ENCODE results near the gene PPP5C. TPM values are rescaled to one million over a fixed set of nuclear protein-coding genes. Genes with fewer than 3 reads are reported as not detected.

The PPP5C gene
- total and polyA plus RNA-seq, 2 of the 13 experiments (the other 11 are each of a cell fraction or from before 2014, with no cell fraction given): 41.6 to 67.9 TPM

DNA sequence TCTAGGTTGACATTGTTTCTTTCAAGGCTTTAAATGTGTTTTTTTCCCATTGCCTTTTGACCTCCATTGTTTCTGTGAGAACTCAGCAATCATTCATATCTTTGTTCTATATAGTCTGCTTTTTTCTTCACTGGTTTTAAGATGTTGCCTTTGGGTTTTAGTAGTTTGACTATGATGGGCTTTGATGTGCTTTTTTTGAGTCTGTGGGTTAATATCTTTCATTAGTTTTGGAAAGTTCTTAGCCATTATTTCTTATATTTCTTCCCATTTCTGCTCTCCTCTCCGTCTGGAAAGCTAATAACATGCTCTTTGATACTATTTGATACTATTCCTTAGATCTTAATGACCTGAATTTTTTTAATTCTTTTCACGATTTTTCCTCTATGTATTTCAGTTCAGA is 33.8 kb downstream of the PPP5C start:
- intact Hi-C loops (cut with micrococcal nuclease; ENCODE audit: unreplicated experiment): no loop called here
- DNase-seq (ENCODE audit: low spot score): no peak
- Histone ChIP-seq H3K79me2 (ENCODE audit: insufficient read depth, low read length) (no peaks in the 10 kb centered on the region), H3K27ac (ENCODE audit: extremely low read length, insufficient read depth, low read length) (no peak overlapping the region), H3K4me2 (ENCODE audit: low read depth, low read length) (no peak overlapping the region), H4K20me1 (ENCODE audit: insufficient read depth, low read length) (no peaks in the 10 kb centered on the region), H3K9ac (ENCODE audit: insufficient read depth, low read depth, low read length) (no peak overlapping the region), H3K4me1 (ENCODE audit: insufficient read depth, low read length) (peaks cover 2% of the 10 kb centered on the region), H3K36me3 (replicated peaks in 1 of 2; ENCODE audit: control insufficient read depth in 1 of 2, insufficient read depth in 2 of 2, low read length in 2 of 2) (peaks cover 24 to 84% of the 10 kb centered on the region in 2 experiments), H3K9me3 (ENCODE audit: low read length) (no peaks in the 10 kb centered on the region), H2AFZ (ENCODE audit: low read length) (no peak overlapping the region), H3K27me3 (ENCODE audit: control insufficient read depth in 1 of 2, insufficient read depth in 2 of 2, low read length in 2 of 2) (no peaks in the 10 kb centered on the region), H3K4me3 (replicated peaks in 1 of 3; ENCODE audit: insufficient read depth in 1 of 3, low read depth in 2 of 3, low read length in 3 of 3) (no peak overlapping the region)
- no peak for FAIRE-seq
- ChIA-PET POLR2A (no interaction called here), CTCF (ENCODE audit: low intra/inter-chr PET ratio, low total read pairs) (no interaction called here)
- in situ Hi-C loops (cut with HindIII; ENCODE audit: extremely low pct_ligation_motif_present, low pct_unique_long_range_greater_than_20kb): no loop called here
- no peak for ATAC-seq
- 95% methylated on average over 2 of the region's 2 CpGs for WGBS (ENCODE audit: low lambda C conversion rate)
- no TSS peak for BruUV-seq (replicated peaks)
- TF ChIP-seq ARID5B (CRISPR knock-in tag; IDR thresholded peaks at IDR 0.05): no peak
- no peak for TF ChIP-seq MED13 (CRISPR knock-in tag; IDR thresholded peaks at IDR 0.05)
- TF ChIP-seq, protein P1, sequence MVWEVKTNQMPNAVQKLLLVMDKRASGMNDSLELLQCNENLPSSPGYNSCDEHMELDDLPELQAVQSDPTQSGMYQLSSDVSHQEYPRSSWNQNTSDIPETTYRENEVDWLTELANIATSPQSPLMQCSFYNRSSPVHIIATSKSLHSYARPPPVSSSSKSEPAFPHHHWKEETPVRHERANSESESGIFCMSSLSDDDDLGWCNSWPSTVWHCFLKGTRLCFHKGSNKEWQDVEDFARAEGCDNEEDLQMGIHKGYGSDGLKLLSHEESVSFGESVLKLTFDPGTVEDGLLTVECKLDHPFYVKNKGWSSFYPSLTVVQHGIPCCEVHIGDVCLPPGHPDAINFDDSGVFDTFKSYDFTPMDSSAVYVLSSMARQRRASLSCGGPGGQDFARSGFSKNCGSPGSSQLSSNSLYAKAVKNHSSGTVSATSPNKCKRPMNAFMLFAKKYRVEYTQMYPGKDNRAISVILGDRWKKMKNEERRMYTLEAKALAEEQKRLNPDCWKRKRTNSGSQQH (CRISPR knock-in tag; IDR thresholded peaks at IDR 0.05; ENCODE audit: low read depth): no peak
- TF ChIP-seq ZSCAN5A (CRISPR knock-in tag; IDR thresholded peaks at IDR 0.05; ENCODE audit: borderline replicate concordance): no peak
- no peak for TF ChIP-seq CENPBD1 (CRISPR knock-in tag; IDR thresholded peaks at IDR 0.05; ENCODE audit: borderline replicate concordance, low read depth)
- TF ChIP-seq TGIF2 (CRISPR knock-in tag; IDR thresholded peaks at IDR 0.05): no peak
- TF ChIP-seq HOXA3 (CRISPR knock-in tag; IDR thresholded peaks at IDR 0.05): no peak
- no peak for TF ChIP-seq FLYWCH1 (CRISPR knock-in tag; IDR thresholded peaks at IDR 0.05)
- no peak for TF ChIP-seq ZBTB26 (CRISPR knock-in tag; IDR thresholded peaks at IDR 0.05; ENCODE audit: borderline replicate concordance)
- TF ChIP-seq CSRNP2 (CRISPR knock-in tag; conservative IDR thresholded peaks at IDR 0.05; ENCODE audit: low read depth): no peak
- TF ChIP-seq, protein P2, sequence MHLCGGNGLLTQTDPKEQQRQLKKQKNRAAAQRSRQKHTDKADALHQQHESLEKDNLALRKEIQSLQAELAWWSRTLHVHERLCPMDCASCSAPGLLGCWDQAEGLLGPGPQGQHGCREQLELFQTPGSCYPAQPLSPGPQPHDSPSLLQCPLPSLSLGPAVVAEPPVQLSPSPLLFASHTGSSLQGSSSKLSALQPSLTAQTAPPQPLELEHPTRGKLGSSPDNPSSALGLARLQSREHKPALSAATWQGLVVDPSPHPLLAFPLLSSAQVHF (CRISPR knock-in tag; IDR thresholded peaks at IDR 0.05): no peak
- no peak for TF ChIP-seq CHD2 (IDR thresholded peaks at IDR 0.05; ENCODE audit: low read depth, low read length)
- TF ChIP-seq, protein P3, sequence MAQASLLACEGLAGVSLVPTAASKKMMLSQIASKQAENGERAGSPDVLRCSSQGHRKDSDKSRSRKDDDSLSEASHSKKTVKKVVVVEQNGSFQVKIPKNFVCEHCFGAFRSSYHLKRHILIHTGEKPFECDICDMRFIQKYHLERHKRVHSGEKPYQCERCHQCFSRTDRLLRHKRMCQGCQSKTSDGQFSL (CRISPR knock-in tag; IDR thresholded peaks at IDR 0.05): no peak
- TF ChIP-seq ZNF737 (CRISPR knock-in tag; IDR thresholded peaks at IDR 0.05; ENCODE audit: borderline replicate concordance): no peak
